SW 1271 (cell line): ENCODE data around the gene LRRC18.

Experiments used
- DNase-seq, 2 experiments: peaks; one replicate each; lab custom pipeline; 2025; lab: John Stamatoyannopoulos, UW

Gene LRRC18

GRCh38 chr10:48939790-48940325 lies at the start of gene LRRC18:
TSS of gene LRRC18 (minus strand) at chr10:48939840. CDS start at chr10:48914155, 25,685 bp downstream.
- DNase-seq = no peak

- DNase-seq = no peak
Observed at GRCh38 chr10:48985621-48986158, 46.0 kb upstream of the LRRC18 start.

- no peak for DNase-seq
Observed at GRCh38 chr10:48983648-48984351, 44.2 kb upstream of the LRRC18 start.

GRCh38 chr10:48982584-48982983 lies 42.9 kb upstream of the LRRC18 start:
- DNase-seq = no peak

GRCh38 chr10:48981310-48981907 lies 41.8 kb upstream of the LRRC18 start:
- peak in 1 of 2 experiments; percentile 22 for DNase-seq

- DNase-seq = no peak
Observed at GRCh38 chr10:48978318-48978717, 38.7 kb upstream of the LRRC18 start.

- DNase-seq = peak in 1 of 2 experiments; percentile 9
Observed at GRCh38 chr10:48976196-48976595, 36.6 kb upstream of the LRRC18 start.

- DNase-seq = no peak
Observed at GRCh38 chr10:48974510-48975156, 35.0 kb upstream of the LRRC18 start.

- DNase-seq = no peak
Observed at GRCh38 chr10:48973065-48973464, 33.4 kb upstream of the LRRC18 start.

- no peak for DNase-seq
Observed at GRCh38 chr10:48970654-48971053, 31.0 kb upstream of the LRRC18 start.

- no peak for DNase-seq
Observed at GRCh38 chr10:48970046-48970445, 30.4 kb upstream of the LRRC18 start.

GRCh38 chr10:48968036-48968435 lies 28.4 kb upstream of the LRRC18 start:
- DNase-seq = no peak

GRCh38 chr10:48965460-48965859 lies 25.8 kb upstream of the LRRC18 start:
- DNase-seq = no peak

- no peak for DNase-seq
Observed at GRCh38 chr10:48964038-48964437, 24.4 kb upstream of the LRRC18 start.

- DNase-seq = no peak
Observed at GRCh38 chr10:48958598-48959190, 19.1 kb upstream of the LRRC18 start.

- DNase-seq = no peak
Observed at GRCh38 chr10:48957361-48958151, 17.9 kb upstream of the LRRC18 start.

GRCh38 chr10:48951707-48952106 lies 12.1 kb upstream of the LRRC18 start:
- no peak for DNase-seq

- DNase-seq = no peak
Observed at GRCh38 chr10:48948470-48949037, 8.9 kb upstream of the LRRC18 start.

- DNase-seq = no peak
Observed at GRCh38 chr10:48947690-48948469, 8.2 kb upstream of the LRRC18 start.

GRCh38 chr10:48946891-48947500 lies 7.4 kb upstream of the LRRC18 start:
- DNase-seq = no peak
